GM10266 (cell line): ENCODE data around the gene HMGN4.

ENCODE experiments used
- DNase-seq: peaks from one replicate; pipeline ENCODE4 v3.0.0; 2012; ENCODE audit errors: extremely low spot score
- TF ChIP-seq, protein P1 (sequence below): IDR thresholded peaks from 2 replicates; pipeline ENCODE4 v1.5.1; 2012; ENCODE audit warnings: mild to moderate bottlenecking, low read depth; ENCODE audit not compliant: control insufficient read depth, insufficient read depth; ENCODE audit errors: missing control alignments

HMGN4 gene

DNA sequence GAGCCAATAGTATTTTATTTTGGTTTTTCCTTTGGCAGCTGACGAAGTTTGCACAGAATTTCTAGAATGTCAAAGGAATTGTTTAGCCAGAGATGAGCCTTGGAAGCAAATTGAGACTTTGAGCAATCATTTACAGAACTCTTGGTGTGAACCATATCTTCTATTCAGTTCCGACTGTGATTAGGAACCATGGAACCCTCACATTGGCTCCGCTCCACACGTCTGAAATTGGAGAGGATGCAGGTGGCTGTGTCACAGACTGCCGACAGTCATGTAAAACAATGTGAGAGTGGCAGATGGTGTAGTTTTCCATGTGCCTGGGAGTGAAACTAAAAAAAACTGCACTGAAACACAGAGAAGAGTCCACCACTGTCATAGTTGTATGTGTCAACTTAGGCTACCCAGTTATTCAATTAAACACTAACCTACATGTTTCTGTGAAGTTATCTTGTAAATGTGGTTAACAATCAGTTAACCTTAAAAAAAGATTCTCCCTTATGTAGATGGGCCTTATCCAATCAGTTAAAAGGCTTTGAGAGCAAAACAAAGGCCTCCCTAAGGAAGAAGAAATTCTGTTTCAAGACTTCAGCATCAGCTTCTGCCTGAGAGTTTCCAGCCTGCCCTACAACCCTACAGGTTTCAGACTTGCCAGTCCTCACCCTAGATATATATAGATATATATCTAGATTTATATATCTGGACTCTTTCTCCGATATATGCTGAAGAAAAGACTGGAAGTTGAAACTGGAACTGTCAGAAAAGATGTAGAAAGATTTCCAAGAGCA is 3.3 kb upstream of the HMGN4 start:
- DNase-seq, result no peak
- TF ChIP-seq, protein P1, sequence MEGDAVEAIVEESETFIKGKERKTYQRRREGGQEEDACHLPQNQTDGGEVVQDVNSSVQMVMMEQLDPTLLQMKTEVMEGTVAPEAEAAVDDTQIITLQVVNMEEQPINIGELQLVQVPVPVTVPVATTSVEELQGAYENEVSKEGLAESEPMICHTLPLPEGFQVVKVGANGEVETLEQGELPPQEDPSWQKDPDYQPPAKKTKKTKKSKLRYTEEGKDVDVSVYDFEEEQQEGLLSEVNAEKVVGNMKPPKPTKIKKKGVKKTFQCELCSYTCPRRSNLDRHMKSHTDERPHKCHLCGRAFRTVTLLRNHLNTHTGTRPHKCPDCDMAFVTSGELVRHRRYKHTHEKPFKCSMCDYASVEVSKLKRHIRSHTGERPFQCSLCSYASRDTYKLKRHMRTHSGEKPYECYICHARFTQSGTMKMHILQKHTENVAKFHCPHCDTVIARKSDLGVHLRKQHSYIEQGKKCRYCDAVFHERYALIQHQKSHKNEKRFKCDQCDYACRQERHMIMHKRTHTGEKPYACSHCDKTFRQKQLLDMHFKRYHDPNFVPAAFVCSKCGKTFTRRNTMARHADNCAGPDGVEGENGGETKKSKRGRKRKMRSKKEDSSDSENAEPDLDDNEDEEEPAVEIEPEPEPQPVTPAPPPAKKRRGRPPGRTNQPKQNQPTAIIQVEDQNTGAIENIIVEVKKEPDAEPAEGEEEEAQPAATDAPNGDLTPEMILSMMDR, result no peak

DNA sequence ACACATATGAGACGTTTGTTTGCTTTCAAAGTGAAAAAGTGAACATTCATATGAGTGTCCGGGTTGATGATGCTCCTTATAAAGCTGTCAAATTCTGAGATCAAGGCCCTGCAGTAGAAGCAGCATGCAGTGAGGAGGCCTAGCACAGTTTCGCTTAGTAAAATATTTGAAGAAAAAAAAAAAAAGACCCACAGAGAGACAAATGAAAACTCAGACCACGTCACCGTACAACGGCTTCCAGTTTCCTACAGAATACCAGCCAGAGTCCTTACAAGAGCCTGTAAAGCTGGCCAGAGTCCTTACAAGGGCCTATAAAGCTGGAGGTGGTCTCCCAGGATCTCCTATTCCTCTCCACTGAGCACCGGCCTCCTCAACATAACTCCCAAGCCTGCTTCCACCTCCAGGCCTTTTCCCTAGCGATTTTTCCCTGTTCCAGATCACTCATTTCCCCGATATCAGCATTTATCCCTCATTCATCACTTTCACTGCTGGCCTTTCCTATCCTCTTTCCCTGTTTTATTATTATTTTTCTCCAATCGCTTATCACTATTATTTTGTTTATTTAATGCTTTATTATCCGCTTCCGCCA is 1.5 kb upstream of the HMGN4 start:
- DNase-seq, result peak; percentile 43
- TF ChIP-seq, protein P1, result no peak

DNA sequence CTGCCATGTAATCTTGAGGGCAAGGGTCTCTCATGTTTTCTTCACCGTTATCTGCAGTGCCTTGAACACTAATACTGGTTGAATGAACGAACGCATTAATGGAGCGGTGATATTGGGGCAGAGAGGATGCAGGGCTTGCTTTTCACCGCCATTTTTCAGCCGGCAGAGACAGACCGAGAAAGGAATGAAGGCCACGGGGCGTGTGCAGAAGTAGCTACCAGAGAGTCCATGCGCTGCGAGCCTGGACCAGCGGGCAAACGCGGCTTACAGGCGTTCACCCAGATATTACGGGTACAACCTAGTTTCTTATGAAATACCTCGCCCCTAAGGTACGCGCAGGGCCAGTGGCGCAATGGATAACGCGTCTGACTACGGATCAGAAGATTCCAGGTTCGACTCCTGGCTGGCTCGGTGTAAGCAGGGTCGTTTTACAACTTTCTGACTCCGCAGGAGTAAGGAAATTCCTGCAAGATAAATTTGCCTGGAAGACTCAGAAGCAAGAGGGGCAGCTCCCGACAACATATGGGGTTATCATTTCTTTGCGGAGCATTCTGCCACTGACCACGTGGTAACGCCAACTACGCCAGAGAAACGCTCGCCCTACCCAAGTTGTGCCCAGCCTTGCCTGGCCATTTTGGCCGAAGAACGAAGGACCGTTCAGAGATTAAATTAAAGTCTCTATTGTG is 863 bp upstream of the HMGN4 start:
- DNase-seq, result peak; percentile 70
- TF ChIP-seq, protein P1, result no peak

DNA sequence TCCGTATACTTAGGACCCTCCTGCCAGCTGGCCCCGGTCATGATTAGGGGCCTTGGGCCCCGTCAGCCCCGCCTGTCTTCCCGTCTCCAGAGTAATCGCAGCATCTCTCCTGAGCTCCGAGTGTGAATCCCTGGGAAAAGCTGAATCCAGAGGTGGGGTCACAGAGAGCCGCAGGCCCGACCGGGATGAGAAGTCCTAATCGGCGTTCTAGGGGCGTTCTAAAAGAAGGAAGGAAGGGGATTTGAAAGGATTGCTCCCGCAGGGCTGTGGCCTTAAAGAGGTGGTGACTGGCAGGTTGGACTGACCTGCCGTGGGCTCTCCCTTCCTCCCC is 371 bp downstream of the HMGN4 start:
- no peak for DNase-seq
- TF ChIP-seq, protein P1, result no peak

DNA sequence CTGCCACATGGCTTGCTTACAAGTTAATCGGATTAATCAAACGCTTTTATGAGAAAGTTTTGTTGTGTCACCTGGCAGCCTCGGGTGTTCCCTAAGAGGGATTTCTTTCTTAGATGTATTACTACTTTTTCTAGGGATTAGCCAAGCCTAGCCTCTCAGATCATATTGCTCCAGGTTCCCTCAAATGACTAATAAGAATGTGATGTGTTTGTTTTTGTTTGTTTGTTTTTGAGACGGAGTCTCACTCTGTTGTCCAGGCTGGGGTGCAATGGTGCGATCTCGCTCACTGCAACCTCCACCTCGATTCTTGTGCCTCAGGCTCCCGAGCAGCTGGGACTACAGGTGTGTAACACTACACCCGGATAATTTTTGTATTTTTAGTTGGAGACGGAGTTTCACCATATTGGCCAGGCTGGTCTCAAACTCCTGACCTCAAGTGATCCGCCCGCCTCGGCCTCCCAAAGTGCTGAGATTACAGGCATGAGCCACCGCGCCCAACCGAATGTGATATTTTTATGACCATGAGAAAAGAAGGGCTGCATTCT is 977 bp downstream of the HMGN4 start:
- DNase-seq, result no peak
- TF ChIP-seq, protein P1, result no peak

DNA sequence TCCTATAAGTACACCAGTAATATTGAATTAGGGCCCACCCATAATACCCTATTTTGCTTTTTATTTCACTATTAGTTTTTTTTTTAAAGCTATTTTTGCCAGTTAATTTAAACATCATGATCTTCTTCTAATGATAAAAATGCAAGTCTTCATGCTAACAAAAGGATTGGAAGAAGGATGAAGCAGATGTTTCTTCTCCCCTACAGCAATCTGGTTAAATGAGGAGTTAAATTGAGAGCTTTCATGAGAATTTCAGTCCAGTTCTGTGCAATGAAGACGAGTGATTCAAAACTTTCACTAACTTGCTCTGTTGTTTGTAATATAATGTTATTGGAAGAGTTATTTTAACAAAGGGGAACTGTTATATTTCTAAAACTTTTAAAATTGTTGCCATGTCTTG is 3.4 kb downstream of the HMGN4 start:
- TF ChIP-seq, protein P1, result no peak
- no peak for DNase-seq
